HG03442 (cell line): ENCODE data around the gene TRIM29.
A peak's percentile ranks its signal among the peaks of the same experiment; 100 is the strongest.
"Not testable (repeated sequence)": the region's sequence is repeated elsewhere in the genome, so short reads cannot be mapped to it uniquely, and the experiment has no call there.

Experiments
- ATAC-seq: cut with Tn5 transposase; IDR thresholded peaks from one replicate; pipeline ENCODE4 v1.9.1; 2021; ENCODE audit warnings: mild to moderate bottlenecking, moderate library complexity; ENCODE audit not compliant: unreplicated experiment

The TRIM29 gene

DNA sequence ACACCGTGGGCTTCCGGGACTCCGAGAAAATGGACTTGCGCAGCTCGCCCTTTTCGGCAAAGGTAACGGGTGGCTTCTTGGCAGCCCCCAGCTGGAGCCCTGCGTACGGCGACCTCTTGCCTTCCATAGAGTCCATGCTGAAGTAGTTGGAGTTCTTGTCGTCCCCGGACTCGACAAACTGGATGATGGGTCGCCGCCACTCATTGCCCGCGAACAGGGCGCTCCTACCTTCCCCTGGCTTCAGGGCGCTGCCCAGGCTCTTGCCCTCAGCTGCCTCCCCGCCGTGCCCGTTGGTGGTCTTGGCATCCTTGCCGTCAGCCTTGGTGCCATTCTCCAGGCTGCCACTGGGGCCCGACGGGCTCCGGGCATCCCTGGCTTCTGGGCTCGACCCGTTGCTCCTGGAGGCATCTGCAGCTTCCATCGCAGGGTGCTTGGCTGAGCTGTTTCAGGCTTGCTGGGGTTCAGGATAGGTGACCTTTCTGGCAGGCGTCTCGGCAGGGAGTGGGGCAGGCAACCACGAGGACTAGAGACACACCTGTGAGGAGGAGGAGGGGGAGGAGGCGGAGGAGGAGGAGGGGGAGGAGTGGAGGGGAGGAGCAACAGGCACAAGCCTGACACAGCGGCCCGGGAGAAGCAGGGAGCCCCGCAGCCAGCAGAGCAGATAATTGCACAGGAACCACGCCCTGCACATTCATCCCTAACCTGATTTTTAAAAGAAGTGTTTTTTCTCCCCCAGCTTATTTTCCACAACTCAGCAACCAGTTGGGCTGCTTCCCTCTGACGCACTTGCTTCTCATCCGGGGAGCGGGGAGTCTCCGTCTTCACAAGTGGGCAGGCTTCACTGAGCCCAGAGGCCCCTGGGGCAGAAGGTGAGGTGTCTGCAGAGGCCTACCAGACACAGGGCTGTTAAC lies at the start of gene TRIM29:
Gene TRIM29 (minus strand): TSS at position 503 of the 911 bp plus-strand sequence. CDS start 82 bp downstream, at position 421.
- ATAC-seq = no peak

DNA sequence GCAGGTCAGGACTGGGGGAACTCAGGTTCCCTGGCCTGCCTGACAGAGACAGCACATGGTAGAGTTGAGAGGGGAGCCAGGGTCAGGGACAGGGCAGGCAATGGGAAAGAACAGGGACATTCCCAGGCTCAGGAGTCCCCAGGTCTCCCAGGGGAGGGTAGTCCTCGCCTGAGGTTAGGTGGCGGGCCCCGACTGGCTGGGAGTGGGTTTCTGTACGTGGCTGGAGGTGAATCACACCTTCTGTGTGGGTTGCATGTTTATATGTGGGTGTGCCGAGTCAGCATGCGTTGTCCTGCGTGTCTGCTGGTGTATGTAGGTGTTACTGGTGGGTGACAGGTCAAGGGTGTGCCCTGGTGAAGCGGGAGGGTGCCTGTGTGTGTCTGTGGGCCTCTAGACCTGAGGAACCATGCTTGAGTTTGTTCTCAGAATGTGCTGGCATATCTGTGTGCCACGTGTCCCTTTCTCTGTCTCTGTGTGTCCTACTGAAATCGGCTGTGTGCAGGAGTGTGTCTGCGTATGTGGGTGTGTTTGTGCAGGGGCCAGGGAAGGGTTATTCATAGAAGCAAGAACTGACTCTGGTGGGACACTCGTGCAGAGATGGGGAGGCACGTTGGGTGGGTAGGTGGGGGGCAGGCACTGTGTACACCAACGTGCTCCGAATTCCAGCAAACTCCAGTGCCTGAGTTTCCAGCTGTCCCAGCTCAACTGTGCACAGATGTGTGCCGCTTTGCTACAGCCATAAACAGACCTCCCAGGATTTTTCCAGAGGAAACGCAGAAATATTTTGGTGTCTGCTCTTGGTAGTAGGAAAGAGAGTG lies 49.1 kb upstream of the TRIM29 start:
- ATAC-seq = peak; percentile 57

- no peak for ATAC-seq
These were observed 48.5 kb upstream of the TRIM29 start for GRCh38 chr11:120186456-120186773.

GRCh38 chr11:120185706-120186455 lies 48.0 kb upstream of the TRIM29 start:
- ATAC-seq = no peak

- no peak for ATAC-seq
These were observed 47.2 kb upstream of the TRIM29 start for GRCh38 chr11:120184946-120185705.

- no peak for ATAC-seq
These were observed 46.5 kb upstream of the TRIM29 start for GRCh38 chr11:120184371-120184945.

- no peak for ATAC-seq
These were observed 45.8 kb upstream of the TRIM29 start for GRCh38 chr11:120183701-120184141.

- ATAC-seq = no peak
These were observed 45.0 kb upstream of the TRIM29 start for GRCh38 chr11:120182790-120183491.

DNA sequence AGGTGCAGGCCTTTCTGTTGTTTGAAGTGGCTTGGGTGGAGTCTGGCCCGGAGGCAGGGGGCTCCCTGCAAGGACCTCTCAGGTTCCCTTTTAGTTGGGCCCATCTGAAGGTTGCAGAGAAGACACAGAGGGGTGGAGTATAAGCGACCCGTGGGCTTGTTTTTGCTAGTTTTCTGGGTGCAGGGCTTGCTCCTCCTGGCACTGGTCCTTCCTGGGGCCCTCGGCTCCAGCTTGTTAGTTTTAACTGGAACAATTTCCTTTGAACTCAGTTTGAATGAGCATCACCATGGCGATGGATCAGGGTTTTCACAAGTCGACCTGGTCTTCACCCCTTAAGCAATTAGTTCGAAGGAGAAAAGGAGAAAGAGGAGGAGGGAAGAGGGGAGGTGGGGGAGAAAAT lies 44.5 kb upstream of the TRIM29 start:
- no peak for ATAC-seq

DNA sequence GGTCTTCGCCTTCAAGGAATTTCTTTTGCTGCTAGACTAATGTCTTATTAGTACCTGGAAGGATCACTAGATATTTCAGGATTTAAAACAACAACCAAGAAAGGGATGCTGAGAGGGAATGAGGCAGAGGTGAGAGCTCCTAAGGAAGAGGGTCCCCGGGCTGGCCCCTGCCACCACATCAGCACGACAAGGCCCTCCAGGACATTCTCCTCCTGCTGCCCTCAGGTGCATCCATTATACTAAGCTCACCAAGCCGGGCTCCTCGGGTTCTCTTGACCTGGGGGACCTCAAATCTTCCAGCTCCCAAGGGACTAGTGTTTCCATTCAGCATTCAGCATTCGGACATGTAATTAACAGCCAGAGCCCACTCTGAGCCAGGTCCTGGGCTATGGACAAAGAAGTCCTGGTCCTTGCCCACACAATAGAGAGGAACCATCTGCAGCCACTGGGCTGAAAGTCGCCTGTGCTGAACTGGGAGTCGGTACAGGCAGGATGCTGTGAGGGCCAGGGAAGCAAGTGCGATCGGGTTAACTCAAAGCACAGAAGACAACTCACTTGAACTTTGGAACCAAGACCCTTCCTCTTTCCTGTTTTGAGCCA lies 43.6 kb upstream of the TRIM29 start:
- ATAC-seq = no peak

GRCh38 chr11:120180551-120181232 lies 42.8 kb upstream of the TRIM29 start:
- ATAC-seq = no peak

GRCh38 chr11:120180063-120180462 lies 42.1 kb upstream of the TRIM29 start:
- ATAC-seq = not testable (repeated sequence)

GRCh38 chr11:120179057-120179672 lies 41.3 kb upstream of the TRIM29 start:
- ATAC-seq = no peak

GRCh38 chr11:120178561-120179056 lies 40.7 kb upstream of the TRIM29 start:
- ATAC-seq = no peak

DNA sequence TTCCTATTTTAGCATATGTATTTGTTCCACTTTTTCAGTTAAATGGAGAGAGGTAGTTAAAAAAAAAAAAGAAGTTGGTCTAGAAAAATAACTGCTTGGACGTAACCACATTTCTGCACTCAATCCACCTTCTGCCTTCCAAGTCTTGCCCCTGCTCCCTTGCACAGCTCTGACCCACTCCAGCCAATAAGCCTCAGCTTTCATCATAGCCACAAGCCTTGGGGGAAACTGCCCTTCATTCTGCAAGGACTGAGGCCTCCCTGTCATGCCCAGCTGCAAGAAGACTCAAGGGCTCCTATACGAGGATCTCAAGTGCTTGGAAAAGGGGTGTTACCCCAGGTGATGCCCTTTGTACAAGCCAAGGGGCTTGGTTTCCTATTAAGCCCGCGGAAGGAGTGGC lies 37.0 kb upstream of the TRIM29 start:
- no peak for ATAC-seq

DNA sequence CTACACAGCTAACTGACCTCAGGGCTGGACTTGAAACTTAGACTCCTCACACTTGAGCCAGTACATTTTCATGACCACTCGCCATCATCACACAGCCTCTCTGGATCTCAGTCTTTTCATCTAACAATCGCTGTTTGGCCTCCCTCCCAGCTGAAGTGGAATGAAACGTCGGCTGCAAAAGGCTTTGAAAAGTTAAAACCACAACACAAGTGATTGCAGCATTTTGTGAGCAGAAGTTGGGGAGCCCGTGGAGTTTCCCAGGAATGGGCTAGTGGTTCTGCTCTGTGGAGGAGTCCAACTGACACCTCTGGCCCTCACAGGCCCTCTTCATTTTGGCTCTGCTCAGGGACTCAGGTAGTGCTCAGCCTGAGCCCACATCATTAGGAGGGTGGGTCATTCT lies 35.9 kb upstream of the TRIM29 start:
- no peak for ATAC-seq

DNA sequence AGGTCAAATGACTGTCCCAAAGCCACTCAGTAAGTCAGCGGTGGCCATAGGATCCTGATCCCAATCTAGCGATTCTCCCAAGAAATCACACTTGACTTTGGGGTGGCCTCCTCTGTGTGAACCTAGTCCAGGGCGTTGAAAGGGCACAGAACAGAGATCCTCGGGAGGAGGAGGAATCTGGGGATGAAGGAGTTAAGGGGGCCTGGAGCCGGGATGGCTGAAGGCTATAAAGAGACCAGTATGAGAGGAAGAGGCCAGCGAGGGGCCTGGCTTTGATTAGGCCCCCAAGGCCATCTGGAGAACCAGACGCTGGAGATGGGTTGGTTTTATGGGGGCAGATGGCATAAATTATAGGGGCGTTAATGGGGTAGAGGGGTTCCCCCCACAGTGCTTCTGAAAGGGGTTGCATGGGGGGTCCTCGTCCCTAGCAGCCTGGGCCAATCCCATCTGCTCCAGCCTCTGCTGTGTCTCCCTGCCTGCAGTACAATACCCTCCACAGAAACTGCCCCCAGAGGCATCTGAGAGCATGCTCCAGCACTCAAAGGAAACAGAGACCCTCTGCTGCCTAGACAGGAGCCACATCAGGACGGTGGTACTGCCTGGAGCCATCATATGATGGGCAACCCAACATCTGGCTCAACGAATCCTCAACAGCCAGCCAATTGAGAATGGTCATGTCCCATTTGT lies 35.2 kb upstream of the TRIM29 start:
- no peak for ATAC-seq
